K562 (cell line): Measurements from ENCODE around the gene CC2D1A. TPM values are rescaled to one million over a fixed set of nuclear protein-coding genes. Genes with fewer than 3 reads are reported as not detected.

Source experiments
- ATAC-seq: fragments of 200-7000 bp; cut with Tn5 transposase; 3 replicates; pipeline ENCODE4 v1.9.1; 2020; ENCODE audit warnings: moderate library complexity
- BruUV-seq: library from RNA; stranded (reverse); fragments of 400-500 nt; replicated peaks from 2 replicates; lab custom pipeline; 2021; lab: Mats Ljungman, UMichigan
- CTCF ChIA-PET: fragments of 300-600 bp; formaldehyde crosslinking; extraction: SDS; loops from one replicate; lab custom pipeline; 2021; ENCODE audit warnings: low intra/inter-chr PET ratio; lab: Yijun Ruan, JAX
- POLR2A ChIA-PET: fragments of 300-600, 350-650 bp; sonication (Branson Sonifier 250); formaldehyde crosslinking; extraction: SDS; loops from one replicate; lab custom pipeline; 2021; ENCODE audit warnings: antibody characterized with exemption, inconsistent platforms; lab: Yijun Ruan, JAX
- DNase-seq, 4 experiments: peaks; one replicate each; pipeline versions ENCODE4 v3.0.0 to v3.0.0-alpha.2; 2011 to 2018; ENCODE audit warnings: low spot score in 3 of 4, mixed read lengths in 3 of 4; ENCODE audit errors: extremely low read depth in 1 of 4
- FAIRE-seq: peaks from 2 replicates; lab custom pipeline; 2011; peaks lifted over from hg19 to GRCh38; lab: Jason Lieb, UNC
- H2AFZ ChIP-seq: 2 replicates; pipeline ENCODE4 v1.6.0; 2011; ENCODE audit warnings: low read depth, low read length, control low read depth, inconsistent platforms
- H3K27ac ChIP-seq: fragments of 200-600 bp; 3 replicates; pipeline ENCODE4 v1.8.0; 2011; ENCODE audit warnings: low read depth, mild to moderate bottlenecking, control low read depth, inconsistent platforms, low read length, moderate library complexity, mixed read lengths; ENCODE audit errors: extremely low read depth
- H3K27me3 ChIP-seq, 2 experiments: fragments of 300-600 bp in 1 of 2; 2 replicates in 1 of 2; 3 replicates in 1 of 2; pipeline versions ENCODE4 v1.6.0 to v1.8.0; 2011; ENCODE audit warnings: inconsistent platforms in 2 of 2, low read length in 2 of 2, mild to moderate bottlenecking in 1 of 2, mixed read lengths in 1 of 2, moderate library complexity in 1 of 2; ENCODE audit not compliant: control insufficient read depth in 2 of 2, insufficient read depth in 2 of 2
- H3K36me3 ChIP-seq: fragments of 300-600 bp; 3 replicates; pipeline ENCODE4 v1.8.0; 2011; ENCODE audit warnings: mild to moderate bottlenecking, low read length, inconsistent platforms; ENCODE audit not compliant: control insufficient read depth, insufficient read depth
- H3K4me1 ChIP-seq, 2 experiments: fragments of 200-600 bp in 1 of 2; replicated peaks in 1 of 2; 2 replicates in 1 of 2; 3 replicates in 1 of 2; pipeline versions ENCODE4 v1.5.1 to v1.8.0; 2011; ENCODE audit warnings: inconsistent platforms in 2 of 2, low read length in 2 of 2, mild to moderate bottlenecking in 1 of 2, mixed read lengths in 1 of 2, moderate library complexity in 1 of 2; ENCODE audit not compliant: control insufficient read depth in 2 of 2, insufficient read depth in 2 of 2
- H3K4me2 ChIP-seq: 2 replicates; pipeline ENCODE4 v1.6.1; 2011; ENCODE audit warnings: low read length, control low read depth, inconsistent platforms, mixed read lengths; ENCODE audit not compliant: insufficient read depth
- H3K4me3 ChIP-seq: fragments of 200-600 bp; sonication (generic), shearing (Covaris generic); 2 replicates; pipeline ENCODE4 v1.5.1; 2016; ENCODE audit warnings: control low read depth, inconsistent platforms
- H3K79me2 ChIP-seq: fragments of 200-600 bp; 3 replicates; pipeline ENCODE4 v1.8.0; 2011; ENCODE audit warnings: low read length, inconsistent platforms; ENCODE audit not compliant: control insufficient read depth, insufficient read depth
- H3K9ac ChIP-seq, 2 experiments: 2 replicates each; pipeline versions ENCODE4 v1.6.0 to v1.6.1; 2011; ENCODE audit warnings: low read depth in 2 of 2, low read length in 2 of 2, control low read depth in 1 of 2, inconsistent platforms in 1 of 2, mild to moderate bottlenecking in 1 of 2, mixed read lengths in 1 of 2; ENCODE audit not compliant: insufficient read depth in 1 of 2
- H3K9me1 ChIP-seq: one replicate; pipeline ENCODE4 v1.6.0; 2011; ENCODE audit warnings: inconsistent platforms, mild to moderate bottlenecking, low read length, moderate library complexity; ENCODE audit not compliant: control insufficient read depth, insufficient read depth
- H3K9me3 ChIP-seq: replicated peaks from 2 replicates; pipeline ENCODE4 v1.5.1; 2011; ENCODE audit warnings: low read depth, low read length, inconsistent platforms; ENCODE audit not compliant: control insufficient read depth, insufficient read depth
- H4K20me1 ChIP-seq: replicated peaks from 2 replicates; pipeline ENCODE4 v1.6.1; 2011; ENCODE audit warnings: low read length, inconsistent platforms, mixed read lengths; ENCODE audit not compliant: control insufficient read depth, insufficient read depth
- BHLHE40 ChIP-seq: IDR thresholded peaks from 2 replicates; pipeline ENCODE4 v1.6.1; 2011; ENCODE audit warnings: low read length, improper control_type of control experiment
- CEBPG ChIP-seq, 3 experiments: fragments of 200-800 bp in 1 of 3; sonication (Bioruptor generic) in 1 of 3; sonication (generic) in 1 of 3; formaldehyde crosslinking in 1 of 3; IDR thresholded peaks in 2 of 3; conservative IDR thresholded peaks in 1 of 3; 2 replicates each; pipeline versions ENCODE4 v1.6.1 to v1.8.0; 2016 to 2022; ENCODE audit warnings: missing compliant biosample characterization in 2 of 3, missing genetic modification characterization in 2 of 3, mild to moderate bottlenecking in 1 of 3, missing genetic modification reagents in 1 of 3
- ETS2 ChIP-seq: IDR thresholded peaks from 2 replicates; pipeline ENCODE4 v1.6.1; 2016; ENCODE audit warnings: borderline replicate concordance, missing genetic modification characterization, mild to moderate bottlenecking, moderate library complexity, missing compliant biosample characterization; ENCODE audit not compliant: poor library complexity, severe bottlenecking
- KDM1A ChIP-seq, 2 experiments: fragments of 450-650 bp; IDR thresholded peaks; 2 replicates each; pipeline ENCODE4 v1.6.1; 2016; ENCODE audit warnings: mild to moderate bottlenecking in 2 of 2
- LCOR ChIP-seq: sonication (generic); formaldehyde crosslinking; IDR thresholded peaks from 2 replicates; pipeline ENCODE4 v1.8.0; 2022; ENCODE audit warnings: mild to moderate bottlenecking, missing genetic modification reagents
- RBFOX2 ChIP-seq: fragments of 200-400 bp; formaldehyde crosslinking; IDR thresholded peaks from 2 replicates; pipeline ENCODE4 v1.6.1; 2017; ENCODE audit warnings: low read depth, mild to moderate bottlenecking, low read length, moderate library complexity
- RBM25 ChIP-seq: fragments of 200-400 bp; formaldehyde crosslinking; IDR thresholded peaks from 2 replicates; pipeline ENCODE4 v1.6.1; 2018; ENCODE audit warnings: low read length, low read depth, moderate library complexity; ENCODE audit not compliant: severe bottlenecking
- ZBTB17 ChIP-seq: fragments of 450-650 bp; formaldehyde crosslinking; IDR thresholded peaks from 2 replicates; pipeline ENCODE4 v1.4.0; 2020; ENCODE audit warnings: mild to moderate bottlenecking
- ZNF507 ChIP-seq: conservative IDR thresholded peaks from 2 replicates; pipeline ENCODE4 v1.6.1; 2017; ENCODE audit warnings: missing genetic modification characterization, missing compliant biosample characterization
- ZNF707 ChIP-seq: fragments of 250-450 bp; sonication (Bioruptor Pico); conservative IDR thresholded peaks from 2 replicates; pipeline ENCODE4 v1.8.0; 2022; ENCODE audit warnings: inconsistent platforms, mild to moderate bottlenecking, moderate library complexity
- WGBS: fragments of 100-300 bp; shearing (Covaris generic); methylation state at CpG from one replicate; pipeline ENCODE4 v1.1.6; 2016; ENCODE audit warnings: low coverage, mixed read lengths; ENCODE audit not compliant: insufficient coverage; ENCODE audit errors: missing lambda C conversion rate; 5-methylcytosine and 5-hydroxymethylcytosine counted together
- in situ Hi-C: fragments of 300-500 bp; cut with MboI; formaldehyde crosslinking; loops from 4 replicates; pipeline ENCODE4 v1.15.0; 2018; ENCODE audit warnings: inconsistent platforms, mixed read lengths
- intact Hi-C: fragments of 100-400 bp; cut with micrococcal nuclease; formaldehyde crosslinking; loops from 2 replicates; pipeline ENCODE4 v1.14.2; 2022
- polyA plus RNA-seq, 8 experiments: library from polyadenylated mRNA; depleted of rRNA in 4 of 8; stranded (reverse) in 5 of 8; unstranded in 3 of 8; fragments of >200 nt; fragmentation: Nextera tagmentation in 2 of 8; fragmentation: Illumina TruSeq in 1 of 8; extraction: Ambion mirVana in 2 of 8; extraction: Trizol in 1 of 8; gene quantifications; 2 replicates each; pipeline versions ENCODE4 v1.2.1 to v1.2.3, GENCODE V29; 2011 to 2014; ENCODE audit warnings: inconsistent platforms in 1 of 8, missing spikeins in 1 of 8
- total RNA-seq, 7 experiments: library from RNA; depleted of rRNA in 6 of 7; stranded (reverse); fragments of >200 nt in 6 of 7; fragmentation: Illumina TruSeq in 2 of 7; extraction: Trizol in 2 of 7; gene quantifications; 2 replicates each; pipeline versions ENCODE4 v1.2.1 to v1.2.3, GENCODE V29; 2011 to 2021; ENCODE audit warnings: low replicate concordance in 1 of 7
- TF ChIP-seq, protein P1 (sequence below): IDR thresholded peaks from 2 replicates; pipeline ENCODE4 v1.6.1; 2014; ENCODE audit warnings: antibody characterized with exemption
- TF ChIP-seq, protein P2 (sequence below): fragments of 450-650 bp; IDR thresholded peaks from 2 replicates; pipeline ENCODE4 v1.6.1; 2014; ENCODE audit warnings: low read depth, mild to moderate bottlenecking, moderate library complexity, borderline replicate concordance

The CC2D1A gene
- total and polyA plus RNA-seq, 9 of the 15 experiments (the other 6 are each of a cell fraction or from before 2014, with no cell fraction given), result 0.32 to 31.0 (median 12.9) TPM

DNA sequence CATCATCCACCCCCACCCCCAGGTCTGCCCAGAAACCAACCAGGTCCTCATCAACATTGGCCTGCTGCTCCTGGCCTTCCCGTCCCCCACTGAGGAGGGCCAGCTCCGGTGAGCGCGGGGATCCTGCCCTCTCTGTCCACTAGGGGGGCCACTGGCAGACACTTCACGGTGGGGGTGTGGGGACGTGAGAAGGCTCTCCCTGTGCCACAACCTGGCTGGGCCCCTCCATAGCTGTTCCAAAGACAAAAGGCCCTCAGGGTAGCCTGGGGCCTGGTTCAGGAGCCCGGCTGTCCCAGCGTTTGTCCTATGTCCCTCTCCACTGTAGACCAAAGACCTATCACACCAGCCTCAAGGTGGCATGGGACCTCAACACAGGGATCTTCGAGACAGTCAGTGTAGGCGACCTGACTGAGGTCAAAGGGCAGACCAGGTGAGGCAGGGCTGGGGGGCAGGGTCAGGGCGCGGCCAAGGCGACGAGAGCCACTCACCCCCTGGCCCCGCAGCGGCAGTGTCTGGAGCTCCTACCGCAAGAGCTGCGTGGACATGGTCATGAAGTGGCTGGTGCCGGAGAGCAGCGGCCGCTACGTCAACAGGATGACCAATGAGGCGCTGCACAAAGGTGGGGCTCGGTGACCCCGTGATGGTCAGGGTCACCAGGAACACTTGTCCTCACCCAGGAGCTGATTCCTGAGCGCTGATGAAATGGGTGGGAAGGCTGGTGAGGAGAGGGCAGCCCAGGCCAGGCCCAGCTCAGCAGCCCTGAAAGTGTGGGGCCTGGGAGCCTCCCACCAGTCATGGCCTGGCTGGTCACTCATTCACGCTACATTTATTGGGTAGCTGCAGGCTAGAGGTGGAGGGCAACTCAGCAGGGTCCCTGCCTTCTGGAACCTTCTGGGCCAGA lies 54.2 kb downstream of the CC2D1A start:
- ATAC-seq, result peak; percentile 69
- intact Hi-C loops (loop anchor here (10.0 kb wide), 1 partner anchor 75 kb away; the partner anchor contains the start of gene IL27RA), in situ Hi-C loops (no loop called here)
- Histone ChIP-seq H3K27me3 (no peaks in the 10 kb centered on the region), H3K27ac (no peak overlapping the region), H3K79me2 (no peaks in the 10 kb centered on the region), H4K20me1 (no peaks in the 10 kb centered on the region), H3K4me3 (no peak overlapping the region), H3K4me1 (peaks cover 7 to 71% of the 10 kb centered on the region in 2 experiments; a peak in 4 of 5 replicates), H3K9me1 (no peaks in the 10 kb centered on the region), H3K9me3 (no peaks in the 10 kb centered on the region), H2AFZ (no peak overlapping the region), H3K4me2 (no peak overlapping the region), H3K9ac (peak overlapping the region in 1 of 2 experiments; percentile 64; a peak in 1 of 4 replicates), H3K36me3 (peaks cover 84% of the 10 kb centered on the region)
- POLR2A ChIA-PET, result interaction anchor here (0.5 to 1.0 kb wide), 4 partner anchors 16 to 25 kb away, joined by 3 read pairs; no protein-coding TSS in a partner anchor
- WGBS, result 90% methylated on average over 26 of the region's 27 CpGs
- no peak for FAIRE-seq
- CTCF ChIA-PET, result no interaction called here
- peak; percentile 30 to 66 (median 62) for DNase-seq
- BruUV-seq, result TSS peak; percentile 36
- TF ChIP-seq RBFOX2 (peak; percentile 56), KDM1A (IDR thresholded peaks at IDR 0.05) (no peak), CEBPG (CRISPR knock-in tag; IDR thresholded peaks at IDR 0.05) (no peak), CEBPG (tag; conservative IDR thresholded peaks at IDR 0.05 in 1 of 2, IDR thresholded peaks at IDR 0.05 in 1 of 2) (no peak), ZNF507 (no peak), RBM25 (no peak), ETS2 (no peak), ZBTB17 (no peak), BHLHE40 (no peak), ZNF707 (no peak), LCOR (CRISPR knock-in tag) (no peak)
- TF ChIP-seq, protein P1, sequence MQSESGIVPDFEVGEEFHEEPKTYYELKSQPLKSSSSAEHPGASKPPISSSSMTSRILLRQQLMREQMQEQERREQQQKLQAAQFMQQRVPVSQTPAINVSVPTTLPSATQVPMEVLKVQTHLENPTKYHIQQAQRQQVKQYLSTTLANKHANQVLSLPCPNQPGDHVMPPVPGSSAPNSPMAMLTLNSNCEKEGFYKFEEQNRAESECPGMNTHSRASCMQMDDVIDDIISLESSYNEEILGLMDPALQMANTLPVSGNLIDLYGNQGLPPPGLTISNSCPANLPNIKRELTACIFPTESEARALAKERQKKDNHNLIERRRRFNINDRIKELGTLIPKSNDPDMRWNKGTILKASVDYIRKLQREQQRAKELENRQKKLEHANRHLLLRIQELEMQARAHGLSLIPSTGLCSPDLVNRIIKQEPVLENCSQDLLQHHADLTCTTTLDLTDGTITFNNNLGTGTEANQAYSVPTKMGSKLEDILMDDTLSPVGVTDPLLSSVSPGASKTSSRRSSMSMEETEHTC, result no peak
- TF ChIP-seq, protein P2, sequence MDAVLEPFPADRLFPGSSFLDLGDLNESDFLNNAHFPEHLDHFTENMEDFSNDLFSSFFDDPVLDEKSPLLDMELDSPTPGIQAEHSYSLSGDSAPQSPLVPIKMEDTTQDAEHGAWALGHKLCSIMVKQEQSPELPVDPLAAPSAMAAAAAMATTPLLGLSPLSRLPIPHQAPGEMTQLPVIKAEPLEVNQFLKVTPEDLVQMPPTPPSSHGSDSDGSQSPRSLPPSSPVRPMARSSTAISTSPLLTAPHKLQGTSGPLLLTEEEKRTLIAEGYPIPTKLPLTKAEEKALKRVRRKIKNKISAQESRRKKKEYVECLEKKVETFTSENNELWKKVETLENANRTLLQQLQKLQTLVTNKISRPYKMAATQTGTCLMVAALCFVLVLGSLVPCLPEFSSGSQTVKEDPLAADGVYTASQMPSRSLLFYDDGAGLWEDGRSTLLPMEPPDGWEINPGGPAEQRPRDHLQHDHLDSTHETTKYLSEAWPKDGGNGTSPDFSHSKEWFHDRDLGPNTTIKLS, result no peak
